HG02852 (cell line): ENCODE measurements around the gene DPEP2NB.
A peak's percentile ranks its signal among the peaks of the same experiment; 100 is the strongest.
"Not testable (repeated sequence)": the region's sequence is repeated elsewhere in the genome, so short reads cannot be mapped to it uniquely, and the experiment has no call there.

Source experiments
- ATAC-seq: cut with Tn5 transposase; IDR thresholded peaks from one replicate; pipeline ENCODE4 v1.9.1; 2021; ENCODE audit warnings: mild to moderate bottlenecking, moderate library complexity; ENCODE audit not compliant: unreplicated experiment

DPEP2NB gene

DNA sequence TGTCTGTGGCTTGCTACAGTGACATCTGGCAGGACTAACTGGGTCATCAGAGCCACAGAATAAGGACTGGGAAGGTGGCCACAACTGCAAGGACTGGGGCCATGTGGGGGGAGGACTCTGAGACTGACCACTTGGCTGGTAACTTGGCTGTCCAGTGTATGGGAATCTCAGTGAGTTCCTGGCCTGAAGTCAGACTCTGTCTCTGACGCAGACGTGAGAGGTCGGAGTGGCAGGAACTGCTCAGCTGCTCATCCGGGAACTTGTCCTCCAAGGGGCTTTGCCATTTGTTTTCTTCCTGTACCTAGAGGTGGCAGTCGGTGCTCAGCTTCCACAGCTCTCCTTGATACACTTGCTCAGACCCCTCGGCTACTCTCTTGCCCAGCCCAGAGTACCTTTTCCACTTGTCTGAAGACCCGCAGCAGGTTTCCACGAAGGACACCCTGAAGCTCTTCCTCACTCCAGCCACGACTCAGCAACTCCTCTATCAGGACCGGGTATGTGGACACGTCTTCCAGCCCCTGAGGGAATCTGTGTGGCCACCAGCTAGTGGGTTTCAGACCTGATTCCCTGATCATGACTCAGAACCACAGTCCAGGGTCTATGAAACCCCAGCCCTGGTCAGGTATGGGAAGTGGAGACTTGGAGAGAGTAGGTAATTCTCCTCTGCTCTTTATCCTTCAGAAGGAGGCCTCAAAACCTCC is 28.1 kb downstream of the DPEP2NB start:
- no peak for ATAC-seq

- no peak for ATAC-seq
Observed at GRCh38 chr16:67986949-67987348, 28.8 kb downstream of the DPEP2NB start.

GRCh38 chr16:67982011-67982696 is 33.6 kb downstream of the DPEP2NB start:
- ATAC-seq, result no peak

GRCh38 chr16:67979955-67980678 is 35.6 kb downstream of the DPEP2NB start, which contains the start of gene DPEP3:
Gene DPEP3, minus strand, starts transcription at chr16:67980499. Its CDS starts 119 bp downstream, at chr16:67980380.
- no peak for ATAC-seq

DNA sequence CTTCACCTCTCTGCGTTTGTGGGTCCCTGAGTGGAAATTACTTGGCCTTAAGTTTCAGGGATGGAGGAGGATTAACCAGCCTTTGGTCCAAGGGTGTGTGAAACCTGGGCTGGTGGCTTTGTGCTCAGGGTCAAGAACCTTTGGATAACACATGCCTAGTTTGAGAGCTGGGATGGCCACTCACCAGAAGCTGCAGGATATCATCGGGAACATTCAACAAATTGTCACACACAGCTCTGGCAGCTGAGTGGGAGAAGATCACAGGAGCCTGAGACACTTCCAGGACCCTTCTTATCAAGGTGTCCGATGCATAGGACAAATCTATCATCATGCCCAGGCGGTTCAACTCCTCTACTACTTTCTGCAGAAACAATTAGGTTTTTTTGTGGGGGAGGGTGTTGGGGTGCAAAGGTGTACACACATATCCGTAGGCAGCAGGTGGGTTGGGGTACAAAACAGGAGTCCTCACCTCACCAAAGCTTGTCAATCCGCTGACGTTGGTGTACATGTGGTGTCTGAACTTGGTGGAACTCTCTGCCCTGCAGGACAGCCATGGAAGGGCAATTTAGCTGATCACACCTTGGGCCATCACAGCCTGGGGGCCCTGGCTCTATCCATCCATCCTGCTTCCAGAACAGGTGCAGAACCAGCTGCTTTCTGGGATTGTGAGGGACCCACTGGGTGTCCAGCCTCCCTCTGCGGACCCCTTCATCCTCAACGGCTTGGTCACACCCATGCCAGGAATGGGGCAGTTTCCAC is 38.1 kb downstream of the DPEP2NB start:
- ATAC-seq, result no peak

GRCh38 chr16:67977005-67977404 is 38.7 kb downstream of the DPEP2NB start:
- no peak for ATAC-seq

DNA sequence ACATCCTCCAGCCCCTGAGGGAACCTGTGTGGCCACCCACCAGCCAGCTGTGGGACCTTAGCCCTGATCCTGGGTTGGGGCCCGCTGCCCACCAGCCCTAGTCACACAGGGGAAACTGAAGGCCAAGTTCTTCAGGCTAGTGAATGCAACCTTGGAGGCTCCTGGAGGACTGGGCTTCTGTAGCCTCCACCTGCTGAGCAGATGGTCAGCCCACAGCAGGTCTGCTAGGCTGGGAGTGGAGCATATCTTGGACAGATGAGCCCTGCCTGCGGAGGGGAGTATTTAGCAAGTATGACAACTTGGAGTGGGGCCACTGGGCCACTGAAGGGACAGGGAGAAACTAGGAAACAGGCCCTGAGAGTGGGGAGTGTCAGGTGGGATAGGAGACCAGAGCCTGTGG is 39.5 kb downstream of the DPEP2NB start:
- no peak for ATAC-seq

DNA sequence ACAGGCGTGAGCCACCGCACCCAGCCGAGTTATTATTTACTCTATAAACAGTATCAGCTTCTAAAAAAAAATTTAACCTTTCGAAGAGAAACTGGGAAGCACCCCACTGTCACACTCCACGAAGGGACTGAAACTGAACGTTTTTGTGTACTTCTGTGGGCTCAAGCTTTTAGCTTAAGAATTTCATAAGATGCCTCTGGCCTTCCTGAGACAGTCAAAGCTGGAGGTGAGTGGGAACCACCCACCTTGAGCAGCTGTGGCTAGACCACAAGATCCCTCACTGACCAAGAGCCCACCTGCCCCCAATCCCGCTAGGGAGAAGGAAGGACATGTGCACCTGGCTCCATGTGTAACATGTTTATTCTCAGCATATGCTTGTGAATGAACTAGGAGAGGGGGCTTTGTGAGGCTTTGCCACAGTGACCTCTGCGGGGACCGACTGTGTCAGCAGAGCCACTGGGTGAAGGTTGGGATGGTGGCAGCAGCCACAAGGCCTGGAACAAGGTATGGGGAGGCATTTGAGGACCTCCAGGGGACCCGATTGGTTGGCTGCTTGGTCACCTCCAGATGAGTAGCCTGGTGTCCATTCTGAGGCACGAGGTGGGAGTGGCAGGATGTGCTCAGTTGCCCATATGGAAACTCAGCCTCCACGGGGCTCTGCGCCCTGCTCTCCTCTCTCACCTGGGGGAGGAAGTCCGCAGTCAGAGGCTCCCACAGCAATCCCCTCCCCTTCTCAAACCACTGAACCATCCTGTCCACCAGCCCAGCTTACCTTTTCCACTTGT is 40.2 kb downstream of the DPEP2NB start:
- peak; percentile 74 for ATAC-seq

- ATAC-seq, result not testable (repeated sequence)
Observed at GRCh38 chr16:67972285-67972684, 43.4 kb downstream of the DPEP2NB start.

DNA sequence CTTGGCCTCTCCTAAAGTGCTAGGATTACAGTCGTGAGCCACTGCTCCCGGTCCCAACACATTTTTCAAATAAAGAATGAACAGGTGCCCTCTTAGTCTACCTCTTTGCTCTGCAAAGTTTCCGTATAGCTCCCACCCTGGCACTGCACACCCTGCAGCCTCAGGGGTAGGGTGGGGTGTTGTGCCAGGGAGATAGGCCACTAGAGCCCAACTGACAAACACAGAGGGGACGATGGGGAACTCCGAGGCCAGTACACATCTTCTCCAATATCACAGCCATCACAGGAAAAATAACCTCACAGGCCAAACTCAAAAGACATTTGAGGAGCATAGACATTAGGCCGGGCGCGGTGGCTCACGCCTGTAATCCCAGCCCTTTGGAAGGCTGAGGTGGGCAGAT is 44.6 kb downstream of the DPEP2NB start:
- no peak for ATAC-seq

GRCh38 chr16:67969254-67970039 is 46.3 kb downstream of the DPEP2NB start:
- ATAC-seq, result no peak

GRCh38 chr16:67968400-67969253 is 47.1 kb downstream of the DPEP2NB start, which contains the start of gene SLC12A4:
Gene SLC12A4, minus strand, starts transcription at chr16:67968637. Its CDS starts 84 bp downstream, at chr16:67968553.
- ATAC-seq, result peak; percentile 68

GRCh38 chr16:67967958-67968399 is 47.7 kb downstream of the DPEP2NB start:
- ATAC-seq, result peak; percentile 26

DNA sequence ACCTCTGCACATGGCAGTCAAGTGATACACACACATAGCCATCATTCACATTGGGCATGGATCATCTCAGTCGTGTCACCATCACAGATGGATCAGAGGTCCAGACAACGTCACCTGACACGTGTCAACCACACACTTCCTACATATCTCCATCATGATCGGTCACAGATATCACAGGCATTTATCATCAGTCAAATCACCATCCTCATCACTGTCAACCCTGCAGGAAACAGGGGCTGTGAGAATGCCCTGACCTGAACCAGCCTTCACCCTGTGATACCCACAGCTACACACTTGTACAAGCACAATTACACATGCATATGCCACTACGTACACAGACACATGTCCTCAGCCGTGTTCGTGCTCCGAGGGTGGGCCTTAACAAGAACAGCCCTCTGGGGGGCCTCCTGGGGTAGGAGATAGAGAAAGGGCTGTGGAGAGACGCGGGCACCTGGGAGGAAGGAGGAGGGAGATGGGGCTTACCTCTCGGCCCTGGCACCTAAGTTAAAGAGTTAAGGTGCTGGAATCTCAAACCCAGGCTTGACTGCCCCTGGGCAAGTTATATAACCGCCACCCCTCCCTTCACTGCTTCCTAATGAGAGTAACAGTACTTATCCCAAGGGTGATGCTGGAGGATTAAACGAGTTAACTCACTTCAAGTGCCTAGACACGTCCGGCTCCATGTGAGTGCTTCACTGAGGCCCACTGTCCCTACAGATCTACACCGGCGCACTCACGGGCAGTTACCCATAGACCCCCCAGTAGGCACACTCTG is 48.3 kb downstream of the DPEP2NB start:
- ATAC-seq, result no peak

DNA sequence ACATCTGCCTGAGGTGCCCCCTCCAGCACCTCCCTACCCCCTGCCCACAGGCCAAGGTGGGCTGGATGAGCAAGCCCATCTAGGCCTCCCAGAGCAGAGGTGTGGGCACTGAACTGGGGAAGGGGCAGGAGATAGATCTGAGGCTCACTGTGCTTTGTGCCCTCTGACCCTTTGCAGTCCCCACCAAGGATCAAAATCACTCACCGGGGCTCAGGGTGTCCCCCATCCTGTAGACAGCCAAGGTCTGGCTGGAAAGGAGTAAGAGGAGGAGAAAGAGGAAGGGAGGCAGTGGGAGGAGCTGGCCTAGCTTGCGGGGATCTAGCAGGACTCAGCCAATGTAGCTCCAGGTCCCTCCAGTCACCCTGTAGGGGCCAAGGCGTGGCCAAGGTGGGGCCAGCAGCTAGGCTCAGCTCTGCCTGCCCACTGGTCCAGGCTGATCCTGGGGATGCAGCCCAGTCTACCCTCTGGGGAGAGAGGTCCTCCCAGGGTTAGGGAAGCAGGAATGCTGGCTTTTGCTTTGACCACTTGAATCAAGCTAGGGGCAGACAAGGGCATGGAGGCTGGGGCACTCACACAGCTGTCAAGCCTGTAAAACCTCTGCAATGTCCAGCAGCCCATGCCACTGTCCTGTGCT is 49.0 kb downstream of the DPEP2NB start:
- no peak for ATAC-seq

DNA sequence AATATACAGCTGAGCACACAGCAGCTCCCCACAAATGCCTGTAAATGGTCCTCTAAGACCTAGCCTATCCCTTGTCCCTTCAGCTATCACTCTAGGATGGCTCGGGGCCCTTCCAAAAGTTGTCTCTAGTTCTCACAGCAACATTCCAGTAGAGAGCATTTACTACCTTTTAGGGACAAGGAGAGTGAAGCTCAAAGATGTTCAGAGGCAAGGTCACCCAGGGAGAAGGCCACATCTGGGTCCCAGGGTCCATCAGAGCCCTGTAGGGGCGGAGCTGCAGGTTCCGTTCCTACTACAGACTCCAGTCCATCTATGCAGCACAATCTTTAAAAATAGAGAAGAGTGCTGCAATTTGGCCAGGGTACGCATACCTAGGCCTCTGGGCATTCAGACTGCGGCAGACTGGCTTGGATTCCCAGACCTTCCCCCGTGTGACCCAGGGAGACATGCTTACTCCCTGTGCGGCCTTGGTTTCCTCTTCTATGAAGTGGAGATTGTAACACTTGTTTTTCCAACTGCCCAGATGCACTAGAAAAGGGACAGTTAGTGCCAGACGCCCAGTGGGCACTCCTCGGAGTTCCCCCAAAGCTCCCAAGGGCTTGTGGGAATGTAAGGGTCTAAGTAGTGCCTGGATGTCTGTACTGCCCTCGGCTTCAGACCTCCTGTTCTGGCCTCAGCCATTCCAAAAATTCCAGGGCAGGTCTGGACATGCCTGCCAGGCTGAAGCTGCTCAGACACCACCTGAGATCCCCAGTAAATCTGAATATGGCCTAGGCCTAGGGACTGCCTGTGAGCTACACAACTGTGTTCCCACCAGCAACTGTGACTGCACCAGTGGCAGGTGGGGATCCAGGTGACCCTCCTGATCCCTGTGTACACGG is 49.8 kb downstream of the DPEP2NB start:
- ATAC-seq, result no peak
